NCI-H460 (cell line): ENCODE results near the gene CDCA4. TPM values are rescaled to one million over a fixed set of nuclear protein-coding genes. Genes with fewer than 3 reads are reported as not detected.

Experiments
- DNase-seq: peaks from one replicate; pipeline ENCODE4 v3.0.0-alpha.2; 2016; ENCODE audit warnings: low read depth; ENCODE audit errors: extremely low read depth
- total RNA-seq: library from RNA; depleted of rRNA; stranded (reverse); fragments of >200 nt; shearing (Covaris generic); gene quantifications from 2 replicates; pipeline ENCODE4 v1.2.3, GENCODE V29; 2014

CDCA4 gene
- total RNA-seq, 1 experiment from 2014 or later = 56.1 TPM

GRCh38 chr14:105019861-105020814 lies 745 bp downstream of the CDCA4 start:
- no peak for DNase-seq

GRCh38 chr14:105018414-105018813 lies 2.5 kb downstream of the CDCA4 start:
- no peak for DNase-seq

GRCh38 chr14:105015905-105016304 lies 5.0 kb downstream of the CDCA4 start:
- DNase-seq = no peak

- no peak for DNase-seq
These were observed 5.6 kb downstream of the CDCA4 start for GRCh38 chr14:105015242-105015641.

DNA sequence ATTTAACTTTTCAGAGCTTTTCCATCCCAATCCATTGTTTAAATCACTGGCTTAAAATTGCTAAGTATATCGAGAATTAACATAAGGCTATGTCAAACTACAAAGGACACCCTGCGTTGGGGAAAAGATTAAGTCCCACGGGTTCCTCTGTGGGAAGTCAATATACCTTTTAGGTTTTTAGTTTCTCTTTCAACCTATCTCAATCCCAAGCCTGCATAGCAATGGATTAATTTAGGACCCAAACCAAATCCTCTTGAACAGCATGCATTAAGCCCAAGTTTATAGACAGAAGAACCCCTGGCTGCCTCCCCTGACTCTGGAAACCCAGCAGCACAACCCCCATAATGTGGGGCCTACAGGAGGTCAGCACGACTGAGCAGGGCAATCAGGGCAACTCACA lies 6.3 kb downstream of the CDCA4 start:
- no peak for DNase-seq

DNA sequence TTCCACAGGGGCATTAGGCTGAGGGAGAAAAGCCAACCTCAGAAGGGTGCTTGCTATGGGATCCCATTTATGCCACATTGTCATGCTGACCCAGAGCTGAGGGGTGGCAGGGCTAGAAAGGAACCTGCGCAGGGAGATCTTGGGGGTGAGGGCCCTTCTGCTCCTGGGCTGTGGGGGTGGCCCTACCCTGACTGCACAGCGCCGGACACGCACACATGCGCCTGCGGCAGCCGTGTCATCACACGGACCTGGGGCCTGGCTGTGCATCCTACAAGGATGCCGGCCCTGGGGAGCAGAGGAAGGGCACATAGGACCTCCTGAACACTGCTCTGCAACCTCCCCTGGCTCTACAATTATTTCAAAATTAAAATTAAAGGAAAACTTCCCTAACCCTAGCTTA lies 6.9 kb downstream of the CDCA4 start:
- no peak for DNase-seq

GRCh38 chr14:105013150-105013785 lies 7.6 kb downstream of the CDCA4 start:
- no peak for DNase-seq

DNA sequence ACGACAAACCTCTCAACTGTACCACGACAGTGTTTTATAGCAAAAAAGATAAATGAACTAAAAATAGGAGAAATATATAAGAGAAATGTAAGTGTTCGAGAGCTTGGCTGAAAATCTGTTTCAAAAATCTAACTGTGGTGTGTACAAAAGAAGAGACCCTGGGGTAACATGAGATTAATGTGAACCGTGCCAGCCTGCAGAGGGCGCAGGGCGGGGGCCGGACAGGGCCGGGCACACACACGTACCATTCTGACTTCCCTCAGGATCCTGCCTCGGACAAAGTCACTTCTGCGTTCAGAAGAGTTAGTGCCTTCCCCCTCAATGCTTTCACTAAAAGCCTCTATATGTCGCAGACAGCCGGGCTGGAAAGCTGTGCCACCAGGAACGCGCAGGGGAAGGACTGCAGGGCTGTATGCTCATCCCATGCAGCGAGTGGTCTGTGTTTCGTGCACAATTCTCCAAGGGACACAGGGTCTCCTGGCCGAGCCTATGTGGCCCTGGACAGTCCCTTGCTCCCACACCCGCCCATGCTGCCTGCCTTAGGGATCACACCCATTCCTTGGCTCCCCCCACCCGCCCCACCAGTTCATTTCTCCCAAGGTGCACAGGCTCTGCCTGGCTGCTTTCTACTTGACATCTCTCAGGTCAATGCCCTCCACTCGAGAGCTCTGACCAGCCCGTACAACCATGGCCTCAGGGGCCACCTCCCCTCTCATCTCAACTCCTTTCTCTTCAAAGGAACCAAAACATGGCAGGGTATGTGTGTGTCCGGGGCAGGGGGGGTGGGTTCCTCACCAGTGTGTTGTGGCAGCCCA lies 8.5 kb downstream of the CDCA4 start:
- no peak for DNase-seq

GRCh38 chr14:105011312-105011990 lies 9.4 kb downstream of the CDCA4 start:
- no peak for DNase-seq

DNA sequence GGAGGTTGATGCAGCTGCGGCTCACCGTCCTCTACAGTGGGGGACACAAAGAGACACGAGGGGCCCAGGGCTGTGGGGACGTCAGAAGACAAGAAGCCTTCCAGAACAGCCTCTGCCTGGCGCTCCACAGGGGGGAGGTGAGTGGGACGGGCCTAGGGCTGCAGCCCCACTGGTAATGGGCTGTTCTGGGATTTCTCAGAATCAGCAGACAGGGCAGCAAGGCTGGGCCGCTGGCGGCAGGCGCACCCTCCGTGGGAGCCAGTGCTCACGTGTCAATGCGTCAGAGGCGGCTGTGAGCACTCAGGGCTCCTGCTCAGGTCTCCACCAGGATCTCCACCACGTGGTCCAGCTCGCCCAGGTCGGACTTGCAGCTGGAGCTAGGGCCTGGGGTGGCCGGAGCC lies 10.0 kb downstream of the CDCA4 start:
- DNase-seq = no peak

DNA sequence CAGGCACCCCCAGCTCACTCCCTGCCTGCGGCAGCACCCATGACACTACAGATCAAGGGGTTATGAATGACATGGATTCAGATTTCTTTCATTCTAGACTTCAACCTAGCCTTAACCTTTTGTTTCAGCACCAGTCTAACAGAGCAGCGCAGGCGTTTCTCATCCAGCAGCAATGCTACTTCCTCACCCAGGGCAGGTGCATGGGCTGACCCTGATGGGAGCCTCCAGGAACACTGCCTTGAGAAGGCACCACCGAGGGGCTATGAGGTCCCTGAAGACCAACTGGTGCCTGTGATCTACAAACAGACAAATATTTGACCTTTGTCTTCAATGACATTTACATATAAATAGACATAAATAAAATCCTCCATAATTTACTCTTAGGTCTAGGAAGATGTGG lies 10.8 kb downstream of the CDCA4 start:
- no peak for DNase-seq

DNA sequence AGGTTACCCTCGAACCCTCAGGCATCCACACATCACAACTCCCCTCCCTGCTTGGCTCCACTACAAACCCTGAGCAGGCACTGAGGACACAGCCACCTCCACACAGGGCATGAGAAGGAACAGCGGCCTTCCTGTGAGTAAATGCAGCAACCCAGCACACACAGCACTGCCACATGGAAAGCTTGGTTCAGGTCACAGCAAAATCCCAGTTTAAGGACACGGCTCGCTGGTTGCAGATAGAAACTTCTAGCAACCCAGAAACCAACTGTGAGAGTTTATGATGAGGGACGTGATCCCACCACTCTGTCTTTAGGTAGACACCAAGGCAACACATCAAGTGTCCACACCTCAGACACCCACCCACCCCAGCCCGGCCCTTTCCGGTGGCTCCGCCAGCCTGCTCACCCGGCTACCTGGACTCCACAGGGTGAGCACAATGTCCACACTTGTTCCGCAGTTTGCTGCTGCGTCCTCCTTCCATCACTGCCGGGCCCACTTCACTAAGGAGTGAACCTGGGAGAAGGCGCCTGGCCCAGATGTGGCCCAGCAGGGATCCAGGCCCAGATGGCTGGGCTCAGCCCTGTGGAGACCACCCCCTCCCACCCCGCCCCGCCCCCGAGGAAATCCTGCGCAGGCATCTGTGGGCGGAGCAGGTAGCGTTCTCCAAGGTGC lies 13.2 kb downstream of the CDCA4 start:
- DNase-seq = no peak

DNA sequence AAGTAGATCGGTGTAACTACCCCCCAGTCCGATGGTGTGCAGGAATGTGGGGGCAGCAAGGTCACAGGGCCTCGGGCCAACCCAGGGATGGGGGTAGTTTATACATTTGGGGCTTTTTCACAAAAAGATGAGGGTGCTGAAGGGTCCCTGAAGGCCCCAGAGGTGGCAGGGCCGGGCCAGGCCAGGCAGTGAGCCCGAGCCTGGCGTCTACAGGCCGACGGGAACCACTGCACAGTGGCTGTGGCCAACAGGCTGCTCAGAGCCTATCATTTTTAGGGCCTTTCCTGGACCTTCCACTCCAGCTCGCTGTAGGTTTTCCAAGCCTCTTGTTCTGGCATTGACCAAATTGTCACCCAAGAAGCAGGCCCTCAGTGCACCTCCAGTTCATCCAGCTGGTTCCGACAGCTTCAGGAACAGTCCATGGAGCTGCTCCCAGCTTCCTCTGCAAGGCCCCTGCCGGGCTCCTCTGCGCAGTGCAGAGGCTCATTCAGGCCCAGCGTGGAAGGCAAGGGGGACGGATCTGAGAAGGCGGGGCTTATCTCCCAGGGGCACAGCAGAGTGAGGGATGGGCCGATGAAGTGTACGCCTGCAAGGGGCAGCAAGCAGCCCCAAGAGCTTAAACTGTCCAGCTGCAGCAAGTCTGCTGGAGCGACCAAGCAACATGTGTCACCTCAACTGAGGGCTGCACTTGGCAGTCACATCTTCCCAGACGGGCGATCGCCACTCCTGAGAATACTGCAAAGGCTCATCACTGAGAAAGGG lies 13.9 kb downstream of the CDCA4 start:
- DNase-seq = no peak

GRCh38 chr14:105005929-105006830 lies 14.7 kb downstream of the CDCA4 start:
- no peak for DNase-seq

DNA sequence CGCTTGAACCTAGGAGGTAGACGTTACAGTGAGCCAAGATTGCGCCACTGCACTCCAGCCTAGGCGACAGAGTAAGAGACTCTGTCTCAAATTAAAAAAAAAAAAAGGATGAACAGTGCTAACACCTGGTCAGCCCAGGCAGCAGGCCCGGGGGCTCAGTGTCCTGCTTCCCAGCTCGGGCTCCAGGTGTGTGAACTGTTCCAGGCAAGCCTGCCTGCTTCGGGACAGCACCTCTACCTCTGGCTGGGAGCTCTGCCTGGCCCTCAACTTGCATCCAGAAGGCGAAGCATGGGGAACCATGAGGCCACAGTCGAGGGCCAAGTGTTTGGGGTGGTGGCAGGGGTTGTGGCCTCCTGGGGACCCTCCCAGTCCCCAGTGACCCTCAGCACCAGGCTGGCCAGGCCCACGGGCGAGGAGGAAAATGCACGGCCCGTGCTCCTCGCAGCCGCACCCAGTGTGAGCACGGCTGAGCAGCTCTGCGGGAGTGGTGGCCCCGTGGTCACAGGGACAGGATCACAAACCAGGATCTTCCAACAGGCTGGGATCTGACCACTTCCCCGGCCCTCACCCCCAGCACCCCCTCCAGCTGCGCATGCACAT lies 15.5 kb downstream of the CDCA4 start:
- no peak for DNase-seq

- no peak for DNase-seq
These were observed 21.5 kb downstream of the CDCA4 start for GRCh38 chr14:104999361-104999760.

DNA sequence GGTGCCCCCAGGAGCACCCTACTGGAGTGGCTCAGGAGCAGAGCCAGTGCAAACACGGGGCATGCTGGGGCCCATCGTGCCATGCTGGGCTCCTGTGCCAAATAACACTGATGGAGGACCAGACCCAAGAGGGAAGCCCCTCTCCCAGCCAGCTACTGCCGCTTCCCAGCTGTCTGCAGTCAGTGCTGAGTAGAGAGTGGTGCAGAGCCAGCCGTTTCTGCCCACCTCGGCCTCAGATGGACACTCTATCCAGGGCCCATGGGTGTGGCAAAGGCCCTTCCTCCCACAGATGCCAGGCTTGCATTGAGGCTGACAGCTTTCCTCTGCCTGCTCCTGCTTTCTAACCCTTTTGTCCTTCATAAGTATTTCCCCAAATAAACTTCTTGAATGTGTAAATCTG lies 22.1 kb downstream of the CDCA4 start:
- DNase-seq = no peak

DNA sequence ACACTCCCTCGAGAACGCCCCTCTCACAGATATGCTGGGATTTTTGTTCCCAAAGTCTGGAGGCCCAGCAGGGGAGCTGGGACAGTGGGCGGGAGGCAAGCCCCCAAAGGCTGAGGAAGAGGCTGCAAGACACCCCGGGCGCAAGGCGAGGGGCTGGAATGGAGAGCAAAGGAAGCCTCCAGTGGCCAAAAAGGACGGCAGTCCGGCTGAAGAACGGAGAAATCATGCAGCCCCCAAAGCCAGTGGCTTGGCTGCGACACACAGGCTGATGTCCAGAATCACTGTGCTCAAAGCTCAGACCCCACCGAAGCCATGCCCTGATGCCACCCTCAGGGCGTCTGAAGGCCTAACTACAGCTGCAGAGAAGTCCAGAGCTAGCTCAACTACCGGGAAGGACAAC lies 24.4 kb downstream of the CDCA4 start:
- DNase-seq = no peak
